ENCODE measurements around the gene GOLIM4. TPM values are rescaled to one million over a fixed set of nuclear protein-coding genes. Genes with fewer than 3 reads are reported as not detected.

Gene GOLIM4
- total RNA-seq, 3 donors from 2014 or later (not counting 1 experiment from before 2014, with no cell fraction given): 13.7 to 17.9 (median 17.9) TPM

DNA sequence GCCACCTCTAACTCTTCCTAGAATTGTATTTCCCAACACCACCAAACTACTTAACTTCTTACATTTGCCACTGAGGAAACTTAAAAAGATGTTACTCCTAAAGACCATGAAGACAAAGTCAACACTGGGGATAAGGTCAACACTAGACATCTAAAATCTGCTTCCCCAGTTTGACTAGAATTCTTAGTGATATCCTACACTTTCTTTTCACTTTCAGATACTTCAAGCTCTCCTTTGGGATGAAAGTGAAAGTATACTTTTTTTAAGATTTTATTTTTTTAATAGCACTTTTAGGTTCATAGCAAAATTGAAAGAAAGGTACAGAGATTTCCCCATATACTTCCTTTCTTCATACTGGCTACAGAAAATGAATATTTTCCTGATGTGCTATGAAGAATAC, 32.6 kb downstream of the GOLIM4 start:
- Mint-ChIP-seq H3K27ac (peak overlapping the region in 1 of 2 donors; percentile 73), H3K27me3 (ENCODE audit: low read depth in 2 of 2) (no peaks in the 10 kb centered on the region), H3K36me3 (no peaks in the 10 kb centered on the region), H3K4me1 (peaks cover 28 to 41% of the 10 kb centered on the region in 2 donors), H3K4me3 (no peak overlapping the region), H3K9me3 (no peaks in the 10 kb centered on the region)
- H3K4me1 ChIP-seq (ENCODE audit: control insufficient read depth, insufficient read depth, low read length): no peaks in the 10 kb centered on the region
- intact Hi-C loops (cut with micrococcal nuclease): no loop called here
- no peaks in the 10 kb centered on the region for H3K36me3 ChIP-seq (ENCODE audit: control insufficient read depth, insufficient read depth, low read length)
- ATAC-seq (no peak), DNase-seq (no peak)
- TF ChIP-seq, protein P1, sequence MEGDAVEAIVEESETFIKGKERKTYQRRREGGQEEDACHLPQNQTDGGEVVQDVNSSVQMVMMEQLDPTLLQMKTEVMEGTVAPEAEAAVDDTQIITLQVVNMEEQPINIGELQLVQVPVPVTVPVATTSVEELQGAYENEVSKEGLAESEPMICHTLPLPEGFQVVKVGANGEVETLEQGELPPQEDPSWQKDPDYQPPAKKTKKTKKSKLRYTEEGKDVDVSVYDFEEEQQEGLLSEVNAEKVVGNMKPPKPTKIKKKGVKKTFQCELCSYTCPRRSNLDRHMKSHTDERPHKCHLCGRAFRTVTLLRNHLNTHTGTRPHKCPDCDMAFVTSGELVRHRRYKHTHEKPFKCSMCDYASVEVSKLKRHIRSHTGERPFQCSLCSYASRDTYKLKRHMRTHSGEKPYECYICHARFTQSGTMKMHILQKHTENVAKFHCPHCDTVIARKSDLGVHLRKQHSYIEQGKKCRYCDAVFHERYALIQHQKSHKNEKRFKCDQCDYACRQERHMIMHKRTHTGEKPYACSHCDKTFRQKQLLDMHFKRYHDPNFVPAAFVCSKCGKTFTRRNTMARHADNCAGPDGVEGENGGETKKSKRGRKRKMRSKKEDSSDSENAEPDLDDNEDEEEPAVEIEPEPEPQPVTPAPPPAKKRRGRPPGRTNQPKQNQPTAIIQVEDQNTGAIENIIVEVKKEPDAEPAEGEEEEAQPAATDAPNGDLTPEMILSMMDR (IDR thresholded peaks at IDR 0.05): no peak
- H3K27me3 ChIP-seq (ENCODE audit: control insufficient read depth, insufficient read depth, low read length): no peaks in the 10 kb centered on the region
- no peaks in the 10 kb centered on the region for H3K9me3 ChIP-seq (ENCODE audit: control insufficient read depth, insufficient read depth, low read length)
- H3K4me3 ChIP-seq (ENCODE audit: low read length): no peak overlapping the region
- H3K27ac ChIP-seq (ENCODE audit: low read length): no peak overlapping the region

DNA sequence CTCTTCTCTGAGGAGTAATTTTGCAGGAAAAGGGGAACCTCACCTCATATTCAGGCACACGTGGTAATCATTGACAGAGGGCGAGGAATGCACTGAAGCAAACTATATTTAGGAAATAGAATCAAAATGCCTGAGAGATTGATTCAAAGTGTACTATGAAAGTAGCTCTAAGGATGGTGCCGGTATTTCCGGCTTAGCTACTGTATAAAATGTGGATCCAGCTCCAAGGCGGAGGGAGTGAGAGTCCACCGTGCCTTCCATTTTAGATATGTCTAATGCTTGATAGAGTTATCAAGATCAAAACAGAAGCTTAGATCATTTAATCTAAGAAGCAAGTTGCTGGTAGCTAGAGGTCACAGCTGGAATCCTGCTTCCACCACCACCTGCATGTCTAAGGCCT, 33.0 kb downstream of the GOLIM4 start:
- no peaks in the 10 kb centered on the region for H3K27me3 ChIP-seq (ENCODE audit: control insufficient read depth, insufficient read depth, low read length)
- intact Hi-C loops (cut with micrococcal nuclease): no loop called here
- H3K9me3 Mint-ChIP-seq: no peaks in the 10 kb centered on the region
- no peaks in the 10 kb centered on the region for H3K27me3 Mint-ChIP-seq (ENCODE audit: low read depth in 2 of 2)
- TF ChIP-seq, protein P1 (IDR thresholded peaks at IDR 0.05): no peak
- no peaks in the 10 kb centered on the region for H3K4me1 ChIP-seq (ENCODE audit: control insufficient read depth, insufficient read depth, low read length)
- no peak overlapping the region for H3K27ac ChIP-seq (ENCODE audit: low read length)
- no peak overlapping the region for H3K4me3 Mint-ChIP-seq
- H3K9me3 ChIP-seq (ENCODE audit: control insufficient read depth, insufficient read depth, low read length): no peaks in the 10 kb centered on the region
- 92% methylated on average over 6 of the region's 6 CpGs for WGBS (ENCODE audit: insufficient coverage)
- H3K36me3 Mint-ChIP-seq: no peaks in the 10 kb centered on the region
- peaks cover 28 to 41% of the 10 kb centered on the region in 2 donors for H3K4me1 Mint-ChIP-seq
- no peak for ATAC-seq
- peak overlapping the region in 1 of 2 donors; percentile 73 for H3K27ac Mint-ChIP-seq
- H3K36me3 ChIP-seq (ENCODE audit: control insufficient read depth, insufficient read depth, low read length): no peaks in the 10 kb centered on the region
- no peak overlapping the region for H3K4me3 ChIP-seq (ENCODE audit: low read length)
- no peak for DNase-seq

DNA sequence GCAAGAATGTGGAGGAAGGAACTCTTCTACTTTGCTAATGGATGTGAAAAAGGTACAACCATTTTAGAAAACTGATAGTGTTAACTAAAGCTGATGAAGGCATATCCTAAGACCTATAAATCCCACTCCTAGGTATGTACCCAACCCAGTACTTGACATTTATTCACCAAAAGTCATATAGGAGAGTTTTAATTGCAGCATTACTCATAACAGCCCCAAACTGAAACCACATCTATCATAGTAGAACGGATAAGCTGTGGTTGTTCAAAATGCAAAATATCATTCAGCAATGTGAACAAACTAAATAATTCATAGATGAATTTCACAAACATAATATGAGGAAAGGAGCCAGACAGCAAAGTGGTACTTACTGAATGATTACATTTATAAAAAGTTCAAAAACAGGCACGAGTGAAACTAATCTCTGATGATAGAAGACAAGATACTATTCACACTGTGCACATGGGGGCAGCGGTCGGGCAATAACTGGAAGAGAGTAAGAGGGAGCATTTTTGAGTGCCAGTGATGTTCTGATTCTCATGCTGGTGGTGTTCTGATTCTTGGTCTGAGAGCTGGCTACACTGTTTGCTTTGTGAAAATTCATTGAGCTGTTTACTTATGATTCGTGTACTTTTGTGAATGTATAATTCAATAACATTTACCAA, 34.3 kb downstream of the GOLIM4 start:
- peaks cover 20 to 33% of the 10 kb centered on the region in 2 donors for H3K4me1 Mint-ChIP-seq
- no peak for DNase-seq
- no peaks in the 10 kb centered on the region for H3K9me3 Mint-ChIP-seq
- Histone ChIP-seq H3K4me3 (ENCODE audit: low read length) (no peak overlapping the region), H3K36me3 (ENCODE audit: control insufficient read depth, insufficient read depth, low read length) (no peaks in the 10 kb centered on the region), H3K9me3 (ENCODE audit: control insufficient read depth, insufficient read depth, low read length) (no peaks in the 10 kb centered on the region), H3K27ac (ENCODE audit: low read length) (no peak overlapping the region), H3K4me1 (ENCODE audit: control insufficient read depth, insufficient read depth, low read length) (no peaks in the 10 kb centered on the region), H3K27me3 (ENCODE audit: control insufficient read depth, insufficient read depth, low read length) (no peaks in the 10 kb centered on the region)
- TF ChIP-seq, protein P1 (IDR thresholded peaks at IDR 0.05): no peak
- 52% methylated on average over 3 of the region's 5 CpGs for WGBS (ENCODE audit: insufficient coverage)
- no peak overlapping the region for H3K27ac Mint-ChIP-seq
- no peaks in the 10 kb centered on the region for H3K36me3 Mint-ChIP-seq
- H3K27me3 Mint-ChIP-seq (ENCODE audit: low read depth in 2 of 2): no peaks in the 10 kb centered on the region
- intact Hi-C loops (cut with micrococcal nuclease): no loop called here
- peak; percentile 55 to 65 (median 65) for ATAC-seq
- H3K4me3 Mint-ChIP-seq: peak overlapping the region; percentile 35

DNA sequence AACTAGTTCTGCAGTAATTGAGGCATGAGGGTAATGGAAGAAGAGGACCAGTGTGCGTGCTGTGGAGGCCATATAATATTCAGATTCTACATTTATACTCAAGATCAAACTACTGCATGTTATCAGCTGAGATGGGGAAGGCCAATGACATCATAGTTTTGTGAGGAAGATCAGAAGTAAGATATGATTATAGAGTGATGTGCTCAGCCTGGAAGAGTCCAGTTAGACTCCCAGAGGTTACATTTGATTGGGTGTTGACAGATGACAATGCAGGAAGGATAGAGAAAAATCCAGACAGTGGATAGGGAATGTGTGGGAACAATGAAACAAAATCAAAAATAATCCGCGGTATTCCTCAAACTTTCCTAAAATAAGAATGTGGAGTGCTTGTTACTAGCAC, 35.4 kb downstream of the GOLIM4 start:
- H3K36me3 ChIP-seq (ENCODE audit: control insufficient read depth, insufficient read depth, low read length): no peaks in the 10 kb centered on the region
- TF ChIP-seq, protein P1 (IDR thresholded peaks at IDR 0.05): no peak
- no peaks in the 10 kb centered on the region for H3K9me3 ChIP-seq (ENCODE audit: control insufficient read depth, insufficient read depth, low read length)
- H3K27me3 ChIP-seq (ENCODE audit: control insufficient read depth, insufficient read depth, low read length): no peaks in the 10 kb centered on the region
- Mint-ChIP-seq H3K4me1 (peaks cover 20 to 35% of the 10 kb centered on the region in 2 donors), H3K27me3 (ENCODE audit: low read depth in 2 of 2) (no peaks in the 10 kb centered on the region), H3K36me3 (no peaks in the 10 kb centered on the region), H3K27ac (no peak overlapping the region), H3K9me3 (no peaks in the 10 kb centered on the region), H3K4me3 (no peak overlapping the region)
- intact Hi-C loops (cut with micrococcal nuclease): no loop called here
- H3K4me1 ChIP-seq (ENCODE audit: control insufficient read depth, insufficient read depth, low read length): no peaks in the 10 kb centered on the region
- H3K4me3 ChIP-seq (ENCODE audit: low read length): no peak overlapping the region
- ATAC-seq: no peak
- H3K27ac ChIP-seq (ENCODE audit: low read length): no peak overlapping the region
- no peak for DNase-seq
- WGBS (ENCODE audit: insufficient coverage): 93% methylated on average over 2 of the region's 3 CpGs

Data from natural killer cell (primary cell).